Mucosa of descending colon (tissue), 3 donors: ENCODE data around the gene FOXN3. TPM values are rescaled to one million over a fixed set of nuclear protein-coding genes. Genes with fewer than 3 reads are reported as not detected.
A peak's percentile ranks its signal among the peaks of the same experiment; 100 is the strongest.

Experiments used
- ATAC-seq: fragments of 200-7000 bp; cut with Tn5 transposase; one replicate; pipeline ENCODE4 v1.9.1; 2020; ENCODE audit warnings: mild to moderate bottlenecking, moderate library complexity
- DNase-seq, 3 donors: peaks; one replicate each; pipeline ENCODE4 v3.0.0-alpha.2; 2020
- H3K36me3 ChIP-seq: fragments of 200-600 bp; one replicate; pipeline ENCODE4 v1.8.0; 2021; ENCODE audit warnings: low read depth, mild to moderate bottlenecking
- H3K4me1 ChIP-seq: fragments of 200-600 bp; one replicate; pipeline ENCODE4 v1.8.0; 2021; ENCODE audit warnings: low read depth, mild to moderate bottlenecking
- H3K4me3 ChIP-seq: fragments of 200-600 bp; one replicate; pipeline ENCODE4 v1.8.0; 2021; ENCODE audit warnings: mild to moderate bottlenecking
- H3K9me3 ChIP-seq: fragments of 200-600 bp; one replicate; pipeline ENCODE4 v1.8.0; 2021; ENCODE audit warnings: mild to moderate bottlenecking
- intact Hi-C, 2 donors: fragments of 100-400 bp; cut with DNase I in 1 of 2; cut with micrococcal nuclease in 1 of 2; formaldehyde crosslinking; loops; one replicate each; pipeline versions ENCODE4 v1.11.0 to v1.11.1; 2022; cut with DNase I, micrococcal nuclease
- total RNA-seq, 3 donors: library from RNA; stranded (reverse); fragmentation: NEBNext Ultra II Directional in 2 of 3; extraction: Animal tissue kit (Norgen Biotek cat#: 25700) in 2 of 3; gene quantifications; one replicate each; pipeline versions ENCODE4 v1.2.1 to v1.2.4, GENCODE V29; 2021 to 2023
- TF ChIP-seq, protein P1 (sequence below): fragments of 200-600 bp; IDR thresholded peaks from one replicate; pipeline ENCODE4 v1.8.0; 2022; ENCODE audit warnings: antibody characterized with exemption, mild to moderate bottlenecking
- donor health status: DM: no; HTN: no; CAD: no; lungs with moderate emphysema.
- donor health status: DM: no; HTN: no; CAD: no.
- donor health status: DM: no; HTN: yes; CAD: no.

FOXN3 gene
- total RNA-seq, 3 donors from 2014 or later, result 77.4 to 154 (median 113) TPM

DNA sequence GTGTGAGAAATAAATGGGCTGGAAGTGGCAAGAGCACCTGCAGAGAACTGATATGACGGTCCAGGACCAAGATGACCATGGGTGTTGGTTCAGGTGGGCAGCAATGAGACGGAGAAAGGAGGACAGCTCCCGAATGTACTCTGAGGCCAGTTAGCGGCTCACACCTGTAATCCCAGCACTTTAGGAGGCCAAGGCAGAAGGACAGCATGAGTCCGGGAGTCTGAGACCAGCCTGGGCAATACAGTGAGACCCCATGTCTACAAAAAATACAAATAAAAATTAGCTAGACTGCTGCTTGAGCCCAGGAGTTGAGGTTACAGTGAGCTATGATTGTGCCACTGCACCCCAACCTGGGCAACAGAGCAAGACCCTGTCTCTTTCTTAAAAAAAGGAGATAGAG, 60.1 kb downstream of the FOXN3 start:
- peaks cover 6% of the 10 kb centered on the region for H3K4me1 ChIP-seq
- DNase-seq (no peak), ATAC-seq (no peak)
- no peak overlapping the region for H3K4me3 ChIP-seq
- H3K9me3 ChIP-seq, result no peaks in the 10 kb centered on the region
- no peaks in the 10 kb centered on the region for H3K36me3 ChIP-seq
- intact Hi-C loops, result no loop called here
- TF ChIP-seq, protein P1, sequence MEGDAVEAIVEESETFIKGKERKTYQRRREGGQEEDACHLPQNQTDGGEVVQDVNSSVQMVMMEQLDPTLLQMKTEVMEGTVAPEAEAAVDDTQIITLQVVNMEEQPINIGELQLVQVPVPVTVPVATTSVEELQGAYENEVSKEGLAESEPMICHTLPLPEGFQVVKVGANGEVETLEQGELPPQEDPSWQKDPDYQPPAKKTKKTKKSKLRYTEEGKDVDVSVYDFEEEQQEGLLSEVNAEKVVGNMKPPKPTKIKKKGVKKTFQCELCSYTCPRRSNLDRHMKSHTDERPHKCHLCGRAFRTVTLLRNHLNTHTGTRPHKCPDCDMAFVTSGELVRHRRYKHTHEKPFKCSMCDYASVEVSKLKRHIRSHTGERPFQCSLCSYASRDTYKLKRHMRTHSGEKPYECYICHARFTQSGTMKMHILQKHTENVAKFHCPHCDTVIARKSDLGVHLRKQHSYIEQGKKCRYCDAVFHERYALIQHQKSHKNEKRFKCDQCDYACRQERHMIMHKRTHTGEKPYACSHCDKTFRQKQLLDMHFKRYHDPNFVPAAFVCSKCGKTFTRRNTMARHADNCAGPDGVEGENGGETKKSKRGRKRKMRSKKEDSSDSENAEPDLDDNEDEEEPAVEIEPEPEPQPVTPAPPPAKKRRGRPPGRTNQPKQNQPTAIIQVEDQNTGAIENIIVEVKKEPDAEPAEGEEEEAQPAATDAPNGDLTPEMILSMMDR, result no peak

DNA sequence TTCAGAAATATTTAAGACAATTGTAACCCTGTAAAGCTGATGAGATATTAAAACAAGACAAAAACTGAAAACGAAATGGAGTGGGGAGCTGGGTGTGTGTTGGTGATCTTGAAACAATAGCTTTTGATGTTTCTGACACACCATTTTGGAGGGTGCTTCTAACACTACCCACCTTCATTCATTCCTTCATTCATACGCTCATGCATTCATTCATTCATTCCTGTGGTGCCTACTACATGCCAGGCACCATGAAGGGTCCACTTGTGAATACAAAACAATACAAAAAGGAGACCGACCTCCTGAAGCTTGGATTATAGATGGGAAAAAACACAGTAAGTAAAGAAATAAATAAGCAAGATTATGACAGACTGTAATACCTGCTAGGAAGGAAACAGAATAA, 60.5 kb downstream of the FOXN3 start:
- TF ChIP-seq, protein P1, result no peak
- H3K9me3 ChIP-seq, result no peaks in the 10 kb centered on the region
- H3K4me3 ChIP-seq, result no peak overlapping the region
- peaks cover 10% of the 10 kb centered on the region for H3K4me1 ChIP-seq
- intact Hi-C loops, result no loop called here
- no peak for ATAC-seq
- H3K36me3 ChIP-seq, result no peaks in the 10 kb centered on the region
- DNase-seq, result no peak

DNA sequence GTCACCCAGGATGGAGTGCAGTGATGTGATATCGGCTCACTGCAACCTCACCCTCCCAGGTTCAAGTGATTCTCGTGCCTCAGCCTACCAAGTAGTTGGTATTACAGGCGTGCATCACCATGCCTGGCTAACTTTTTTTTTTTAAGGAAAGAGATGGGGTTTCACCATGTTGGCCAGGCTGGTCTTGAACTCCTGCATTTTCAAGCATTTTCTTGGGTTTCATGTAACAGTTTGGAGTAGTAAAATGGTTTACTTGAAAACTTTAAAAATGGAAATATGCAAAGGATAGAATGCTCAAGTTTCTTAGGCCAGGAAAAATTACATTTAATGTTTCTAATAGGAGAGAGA, 63.3 kb downstream of the FOXN3 start:
- H3K36me3 ChIP-seq, result no peaks in the 10 kb centered on the region
- no peak for DNase-seq
- no peak for ATAC-seq
- TF ChIP-seq, protein P1, result no peak
- H3K4me1 ChIP-seq, result peaks cover 11% of the 10 kb centered on the region
- intact Hi-C loops, result no loop called here
- H3K4me3 ChIP-seq, result no peak overlapping the region
- no peaks in the 10 kb centered on the region for H3K9me3 ChIP-seq

DNA sequence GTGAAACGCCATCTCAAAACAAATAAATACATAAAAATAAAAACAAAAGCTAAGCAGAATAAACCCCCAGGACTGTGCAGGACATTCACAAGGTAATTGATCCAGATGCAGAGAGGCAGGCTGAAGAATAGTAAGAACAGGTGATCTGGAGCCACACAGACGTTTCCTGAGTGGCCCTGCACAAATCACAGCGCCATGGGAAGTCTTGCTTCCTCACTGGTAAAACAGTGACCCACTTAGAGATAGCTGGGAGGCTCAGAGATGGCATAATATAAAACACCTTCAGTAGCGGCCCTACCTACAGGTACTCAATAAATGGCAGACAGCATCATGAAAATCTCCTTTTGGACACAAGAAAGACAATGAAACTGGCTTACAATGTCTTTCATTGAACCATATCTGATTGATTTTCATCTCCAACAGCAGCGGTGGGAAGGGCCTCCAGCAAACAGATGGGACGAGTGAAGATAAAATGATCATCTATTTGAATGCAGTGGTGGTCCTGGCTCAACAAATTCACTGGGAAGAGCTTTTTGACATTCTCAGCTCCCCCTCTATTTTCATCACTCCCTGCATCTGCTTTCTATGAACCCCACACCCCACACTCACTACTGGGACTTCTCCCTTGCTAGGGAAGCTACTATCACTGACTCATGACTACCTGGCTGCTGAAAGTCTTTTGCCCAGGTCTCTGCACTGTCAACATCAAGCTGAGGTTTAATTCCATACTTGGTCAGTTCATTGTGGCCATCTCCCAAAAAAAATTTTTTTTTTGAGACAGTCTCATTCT, 63.9 kb downstream of the FOXN3 start:
- Histone ChIP-seq H3K36me3 (no peaks in the 10 kb centered on the region), H3K4me1 (peaks cover 11% of the 10 kb centered on the region), H3K9me3 (no peaks in the 10 kb centered on the region), H3K4me3 (no peak overlapping the region)
- intact Hi-C loops, result no loop called here
- TF ChIP-seq, protein P1, result no peak
- DNase-seq (no peak), ATAC-seq (no peak)

DNA sequence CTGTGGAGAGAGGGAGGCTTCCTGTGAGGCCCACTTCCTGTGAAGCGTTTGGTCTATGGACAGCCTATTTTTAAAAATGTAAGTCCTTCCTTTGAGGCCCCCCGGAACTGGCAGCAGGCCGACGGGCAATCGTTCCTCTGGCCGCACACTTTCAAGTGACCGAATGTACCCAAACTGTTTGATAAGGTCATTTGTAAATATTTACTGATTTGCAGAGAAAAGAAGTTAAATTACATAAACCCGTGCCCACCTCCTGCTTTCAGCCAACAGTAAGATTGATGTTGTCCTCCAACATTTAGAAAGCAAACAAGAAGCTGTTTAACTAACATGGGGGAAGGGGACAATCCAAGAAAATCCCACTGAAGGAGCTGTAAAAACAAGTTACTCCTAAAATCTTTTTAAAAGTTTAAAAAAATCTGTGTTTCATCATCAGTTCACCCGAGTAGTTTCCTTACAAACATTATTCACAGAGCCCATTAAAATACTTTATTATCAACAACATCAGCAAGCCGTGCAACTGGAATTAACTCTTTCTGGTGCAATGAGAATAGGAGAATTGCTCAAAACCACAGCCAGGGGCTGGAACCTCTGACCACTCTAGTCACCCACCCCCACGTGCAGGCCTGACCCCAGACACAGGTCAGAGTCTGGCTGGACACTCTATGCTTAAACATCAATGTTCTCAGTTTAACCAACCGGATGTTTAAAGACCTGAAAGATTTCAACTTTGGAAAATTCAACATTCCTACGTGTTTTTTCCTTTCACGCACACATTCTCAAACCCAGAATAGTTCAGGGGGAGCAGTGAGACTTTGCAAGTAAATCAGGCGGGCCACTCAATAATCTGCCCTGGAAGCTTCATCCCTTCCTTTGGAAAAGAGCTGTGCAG, 65.3 kb downstream of the FOXN3 start:
- peaks cover 11% of the 10 kb centered on the region for H3K4me1 ChIP-seq
- no peaks in the 10 kb centered on the region for H3K36me3 ChIP-seq
- H3K9me3 ChIP-seq, result no peaks in the 10 kb centered on the region
- ATAC-seq (peak; percentile 55), DNase-seq (peak in 1 of 3 donors; percentile 27)
- intact Hi-C loops, result no loop called here
- no peak overlapping the region for H3K4me3 ChIP-seq
- TF ChIP-seq, protein P1, result no peak
